ENCODE measurements around the gene DOK6.

DNA sequence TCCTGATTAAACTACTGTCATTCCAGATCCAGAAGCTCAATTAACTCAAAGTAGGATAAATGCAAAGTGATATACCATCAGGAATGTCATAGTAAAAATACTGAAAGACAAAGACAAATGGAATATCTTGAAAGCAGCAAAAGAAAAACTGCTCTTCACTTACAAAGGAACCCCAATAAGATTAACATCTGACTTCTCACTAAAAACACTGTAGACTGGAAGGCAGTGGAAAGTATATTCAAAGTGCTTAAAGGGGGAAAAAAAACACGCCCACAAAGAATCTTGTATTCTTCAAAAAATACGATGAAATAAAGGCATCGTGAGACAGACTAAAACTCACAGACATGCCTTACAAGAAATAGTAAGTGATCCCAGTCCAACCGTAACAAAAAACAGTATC, 195.7 kb downstream of the DOK6 start:
- TF ChIP-seq SMAD3 (CRISPR knock-in tag; conservative IDR thresholded peaks at IDR 0.05) (no peak), ZBTB34 (CRISPR knock-in tag; IDR thresholded peaks at IDR 0.05) (no peak), MLX (CRISPR knock-in tag; conservative IDR thresholded peaks at IDR 0.05) (no peak), TARDBP (IDR thresholded peaks at IDR 0.05) (no peak), PRDM10 (IDR thresholded peaks at IDR 0.05; ENCODE audit: partially characterized antibody) (no peak), ATF1 (CRISPR knock-in tag; IDR thresholded peaks at IDR 0.05) (no peak), ATF1 (tag; IDR thresholded peaks at IDR 0.05) (no peak), CEBPB (tag; IDR thresholded peaks at IDR 0.05) (no peak)
- TF ChIP-seq, protein P1, sequence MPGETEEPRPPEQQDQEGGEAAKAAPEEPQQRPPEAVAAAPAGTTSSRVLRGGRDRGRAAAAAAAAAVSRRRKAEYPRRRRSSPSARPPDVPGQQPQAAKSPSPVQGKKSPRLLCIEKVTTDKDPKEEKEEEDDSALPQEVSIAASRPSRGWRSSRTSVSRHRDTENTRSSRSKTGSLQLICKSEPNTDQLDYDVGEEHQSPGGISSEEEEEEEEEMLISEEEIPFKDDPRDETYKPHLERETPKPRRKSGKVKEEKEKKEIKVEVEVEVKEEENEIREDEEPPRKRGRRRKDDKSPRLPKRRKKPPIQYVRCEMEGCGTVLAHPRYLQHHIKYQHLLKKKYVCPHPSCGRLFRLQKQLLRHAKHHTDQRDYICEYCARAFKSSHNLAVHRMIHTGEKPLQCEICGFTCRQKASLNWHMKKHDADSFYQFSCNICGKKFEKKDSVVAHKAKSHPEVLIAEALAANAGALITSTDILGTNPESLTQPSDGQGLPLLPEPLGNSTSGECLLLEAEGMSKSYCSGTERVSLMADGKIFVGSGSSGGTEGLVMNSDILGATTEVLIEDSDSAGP (CRISPR knock-in tag; IDR thresholded peaks at IDR 0.05), result no peak
- TF ChIP-seq, protein P2, sequence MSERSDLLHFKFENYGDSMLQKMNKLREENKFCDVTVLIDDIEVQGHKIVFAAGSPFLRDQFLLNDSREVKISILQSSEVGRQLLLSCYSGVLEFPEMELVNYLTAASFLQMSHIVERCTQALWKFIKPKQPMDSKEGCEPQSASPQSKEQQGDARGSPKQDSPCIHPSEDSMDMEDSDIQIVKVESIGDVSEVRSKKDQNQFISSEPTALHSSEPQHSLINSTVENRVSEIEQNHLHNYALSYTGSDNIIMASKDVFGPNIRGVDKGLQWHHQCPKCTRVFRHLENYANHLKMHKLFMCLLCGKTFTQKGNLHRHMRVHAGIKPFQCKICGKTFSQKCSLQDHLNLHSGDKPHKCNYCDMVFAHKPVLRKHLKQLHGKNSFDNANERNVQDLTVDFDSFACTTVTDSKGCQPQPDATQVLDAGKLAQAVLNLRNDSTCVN (CRISPR knock-in tag; IDR thresholded peaks at IDR 0.05), result no peak
